Muscle of back (tissue), 11 donors: ENCODE measurements around the gene DLX2. TPM values are rescaled to one million over a fixed set of nuclear protein-coding genes. Genes with fewer than 3 reads are reported as not detected.

Experiments used
- DNase-seq, 3 donors: peaks; one replicate each; pipeline versions ENCODE4 v3.0.0 to v3.0.0-alpha.2; 2013
- polyA plus RNA-seq, 10 donors: library from polyadenylated mRNA; unstranded; fragments of 120-200 nt; gene quantifications; one replicate each; pipeline ENCODE4 v1.2.1, GENCODE V29; 2013; ENCODE audit not compliant: insufficient read length in 10 of 10

The DLX2 gene
- polyA plus RNA-seq, 10 donors, result 0.05 to 0.48 (median 0.15) TPM; not detected in 3

GRCh38 chr2:172053486-172053885, 49.2 kb downstream of the DLX2 start:
- no peak for DNase-seq

GRCh38 chr2:172052000-172052983, 50.4 kb downstream of the DLX2 start:
- no peak for DNase-seq

GRCh38 chr2:172050479-172051125, 52.1 kb downstream of the DLX2 start:
- DNase-seq, result no peak

- no peak for DNase-seq
Measured at GRCh38 chr2:172049567-172050120, 53.1 kb downstream of the DLX2 start.

Other genes starting within 250 kb of the DLX2 start
- gene SLC25A12, start 208.7 kb downstream of the DLX2 start, polyA plus RNA-seq, result 10 to 100 TPM; 19.2 to 28.0 (median 24.1) TPM
- gene HAT1, start 180.4 kb downstream of the DLX2 start, polyA plus RNA-seq, result 10 to 100 TPM; 36.8 to 47.5 (median 39.9) TPM
- gene METAP1D, start 102.9 kb downstream of the DLX2 start, polyA plus RNA-seq, result 10 to 100 TPM in 6 of 10 donors, 1 to 10 TPM in 4; 7.3 to 20.2 (median 10.4) TPM
- gene DLX1, start 17.4 kb downstream of the DLX2 start, polyA plus RNA-seq, result 1 to 10 TPM in 2 of 10 donors, under 1 TPM in 6, not detected in 2; 0.22 to 2.5 (median 0.28) TPM